Suprapubic skin (tissue), 3 donors: ENCODE results near the gene HMGN4.
A peak's percentile ranks its signal among the peaks of the same experiment; 100 is the strongest.

Experiments used
- CTCF ChIP-seq, 2 donors: fragments of 200-600 bp in 1 of 2; fragments of 450-650 bp in 1 of 2; sonication (generic) in 1 of 2; IDR thresholded peaks; one replicate each; pipeline ENCODE4 v1.5.1; 2016 to 2019; ENCODE audit warnings: antibody characterized with exemption in 2 of 2, mild to moderate bottlenecking in 1 of 2, moderate library complexity in 1 of 2
- POLR2A ChIP-seq, 2 donors: fragments of 450-650 bp; IDR thresholded peaks; one replicate each; pipeline ENCODE4 v1.6.1; 2017; ENCODE audit warnings: antibody characterized with exemption in 2 of 2, mild to moderate bottlenecking in 2 of 2, moderate library complexity in 2 of 2

GRCh38 chr6:26537846-26538571, at the start of gene HMGN4:
- peak in 1 of 2 donors; percentile 27 for TF ChIP-seq POLR2A (IDR thresholded peaks at IDR 0.05)
- TF ChIP-seq CTCF (IDR thresholded peaks at IDR 0.05), result no peak
